SU-DHL-6 (cell line): ENCODE results near the gene ADM2.
"Not testable (repeated sequence)": the region's sequence is repeated elsewhere in the genome, so short reads cannot be mapped to it uniquely, and the experiment has no call there.

Experiments
- H2AFZ ChIP-seq: fragments of 200-600 bp; sonication (generic); 2 replicates; pipeline ENCODE4 v1.6.1; 2014; ENCODE audit warnings: low read depth, mild to moderate bottlenecking, moderate library complexity, mixed read lengths, antibody characterized with exemption, low read length; ENCODE audit not compliant: severe bottlenecking
- H3F3A ChIP-seq: fragments of 200-600 bp; shearing (Covaris generic); 2 replicates; pipeline ENCODE4 v1.6.0; 2016; ENCODE audit warnings: antibody characterized with exemption, mild to moderate bottlenecking; ENCODE audit not compliant: insufficient read depth
- H3K27ac ChIP-seq: fragments of 200-600 bp; sonication (generic); 2 replicates; pipeline ENCODE4 v1.5.1; 2016; ENCODE audit warnings: low read depth, mild to moderate bottlenecking, low read length, moderate library complexity, mixed read lengths
- H3K27me3 ChIP-seq: fragments of 200-600 bp; sonication (generic), shearing (Covaris generic); 2 replicates; pipeline ENCODE4 v1.6.0; 2014; ENCODE audit warnings: mild to moderate bottlenecking, low read length
- H3K36me3 ChIP-seq: fragments of 200-600 bp; sonication (generic); 2 replicates; pipeline ENCODE4 v1.6.1; 2014; ENCODE audit warnings: mild to moderate bottlenecking, low read length, mixed read lengths
- H3K4me2 ChIP-seq: fragments of 300-600, 200-600 bp; shearing (Covaris generic), sonication (generic); 2 replicates; pipeline ENCODE4 v1.6.0; 2014; ENCODE audit warnings: low read length, low read depth, mild to moderate bottlenecking; ENCODE audit not compliant: poor library complexity, severe bottlenecking
- H3K4me3 ChIP-seq: fragments of 200-600 bp; sonication (generic); 2 replicates; pipeline ENCODE4 v1.5.1; 2014; ENCODE audit warnings: antibody characterized with exemption, low read length, mild to moderate bottlenecking, mixed read lengths; ENCODE audit not compliant: insufficient read depth, poor library complexity, severe bottlenecking
- H3K79me2 ChIP-seq: fragments of 200-600 bp; sonication (generic); 2 replicates; pipeline ENCODE4 v1.6.1; 2014; ENCODE audit warnings: mild to moderate bottlenecking, low read length, moderate library complexity; ENCODE audit not compliant: insufficient read depth
- H3K9ac ChIP-seq: fragments of 200-600 bp; sonication (generic); 2 replicates; pipeline ENCODE4 v1.7.0; 2014; ENCODE audit warnings: mild to moderate bottlenecking, low read length
- H3K9me2 ChIP-seq: fragments of 200-600 bp; sonication (generic); replicated peaks from 2 replicates; pipeline ENCODE4 v1.6.1; 2014; ENCODE audit warnings: low read length; ENCODE audit not compliant: insufficient read depth
- H3K9me3 ChIP-seq: fragments of 200-600 bp; sonication (generic); 2 replicates; pipeline ENCODE4 v1.6.1; 2014; ENCODE audit warnings: low read length, mixed read lengths; ENCODE audit not compliant: insufficient read depth
- H4K20me1 ChIP-seq: fragments of 200-600 bp; sonication (generic); 2 replicates; pipeline ENCODE4 v1.6.1; 2014; ENCODE audit warnings: low read depth, mild to moderate bottlenecking, antibody characterized with exemption, low read length, moderate library complexity, mixed read lengths
- EZH2phosphoT487 ChIP-seq: fragments of 200-600 bp; sonication (generic), shearing (Covaris generic); conservative IDR thresholded peaks from 2 replicates; pipeline ENCODE4 v1.6.1; 2018; ENCODE audit warnings: mild to moderate bottlenecking, antibody characterized with exemption, low read length, moderate library complexity, mixed read lengths
- TF ChIP-seq, protein P1 (sequence below): fragments of 200-600 bp; sonication (generic); IDR thresholded peaks from one replicate; pipeline ENCODE4 v1.5.1; 2017; ENCODE audit warnings: antibody characterized with exemption, mild to moderate bottlenecking, low read length, moderate library complexity; ENCODE audit not compliant: insufficient read depth, poor library complexity, severe bottlenecking

The ADM2 gene

DNA sequence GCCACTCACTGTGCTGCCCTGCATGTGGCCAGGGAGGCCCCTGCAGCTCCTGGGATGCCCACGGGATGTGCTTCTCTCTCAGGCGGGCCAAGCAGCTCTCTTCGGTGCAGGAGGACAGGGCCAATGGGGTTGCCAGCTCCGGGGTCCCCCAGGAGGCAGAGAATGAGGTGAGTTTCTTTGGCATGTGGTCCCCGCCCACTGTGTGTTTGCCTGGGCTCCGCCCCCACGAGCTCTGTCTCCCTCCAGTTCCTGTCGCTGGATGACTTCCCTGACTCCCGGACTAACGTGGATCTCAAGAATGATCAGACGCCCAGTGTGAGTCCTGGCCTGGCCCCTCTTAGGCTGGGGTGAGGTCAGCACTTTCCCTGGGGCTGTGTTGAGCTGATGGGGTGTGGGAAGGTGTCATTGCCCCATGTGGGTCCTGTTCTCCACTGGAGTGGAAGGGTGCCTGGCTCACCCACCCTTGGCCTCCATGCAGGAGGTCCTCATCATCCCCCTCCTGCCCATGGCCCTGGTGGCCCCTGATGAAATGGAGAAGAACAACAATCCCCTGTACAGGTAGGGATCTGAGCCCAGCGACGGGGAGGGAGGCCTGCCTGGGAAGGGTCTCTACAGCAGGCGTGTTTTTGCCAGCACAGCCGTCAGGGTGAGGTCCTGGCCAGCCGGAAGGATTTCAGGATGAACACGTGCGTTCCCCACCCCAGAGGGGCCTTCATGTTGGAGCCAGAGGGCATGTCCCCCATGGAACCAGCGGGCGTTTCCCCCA lies 36.3 kb downstream of the ADM2 start:
- peaks cover 3% of the 10 kb centered on the region; the same call in 1 of the 2 replicates for H3K36me3 ChIP-seq
- no peaks in the 10 kb centered on the region for H4K20me1 ChIP-seq
- H3K4me2 ChIP-seq: no peak overlapping the region
- H3K79me2 ChIP-seq: peaks cover 38% of the 10 kb centered on the region
- H3F3A ChIP-seq: no peaks in the 10 kb centered on the region
- no peak overlapping the region for H3K27ac ChIP-seq
- H3K27me3 ChIP-seq: no peaks in the 10 kb centered on the region
- TF ChIP-seq, protein P1, sequence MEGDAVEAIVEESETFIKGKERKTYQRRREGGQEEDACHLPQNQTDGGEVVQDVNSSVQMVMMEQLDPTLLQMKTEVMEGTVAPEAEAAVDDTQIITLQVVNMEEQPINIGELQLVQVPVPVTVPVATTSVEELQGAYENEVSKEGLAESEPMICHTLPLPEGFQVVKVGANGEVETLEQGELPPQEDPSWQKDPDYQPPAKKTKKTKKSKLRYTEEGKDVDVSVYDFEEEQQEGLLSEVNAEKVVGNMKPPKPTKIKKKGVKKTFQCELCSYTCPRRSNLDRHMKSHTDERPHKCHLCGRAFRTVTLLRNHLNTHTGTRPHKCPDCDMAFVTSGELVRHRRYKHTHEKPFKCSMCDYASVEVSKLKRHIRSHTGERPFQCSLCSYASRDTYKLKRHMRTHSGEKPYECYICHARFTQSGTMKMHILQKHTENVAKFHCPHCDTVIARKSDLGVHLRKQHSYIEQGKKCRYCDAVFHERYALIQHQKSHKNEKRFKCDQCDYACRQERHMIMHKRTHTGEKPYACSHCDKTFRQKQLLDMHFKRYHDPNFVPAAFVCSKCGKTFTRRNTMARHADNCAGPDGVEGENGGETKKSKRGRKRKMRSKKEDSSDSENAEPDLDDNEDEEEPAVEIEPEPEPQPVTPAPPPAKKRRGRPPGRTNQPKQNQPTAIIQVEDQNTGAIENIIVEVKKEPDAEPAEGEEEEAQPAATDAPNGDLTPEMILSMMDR: no peak
- no peak for TF ChIP-seq EZH2phosphoT487
- no peaks in the 10 kb centered on the region for H3K9me3 ChIP-seq
- no peak overlapping the region for H3K9ac ChIP-seq
- no peaks in the 10 kb centered on the region for H3K9me2 ChIP-seq
- no peak overlapping the region for H3K4me3 ChIP-seq
- no peak overlapping the region for H2AFZ ChIP-seq

DNA sequence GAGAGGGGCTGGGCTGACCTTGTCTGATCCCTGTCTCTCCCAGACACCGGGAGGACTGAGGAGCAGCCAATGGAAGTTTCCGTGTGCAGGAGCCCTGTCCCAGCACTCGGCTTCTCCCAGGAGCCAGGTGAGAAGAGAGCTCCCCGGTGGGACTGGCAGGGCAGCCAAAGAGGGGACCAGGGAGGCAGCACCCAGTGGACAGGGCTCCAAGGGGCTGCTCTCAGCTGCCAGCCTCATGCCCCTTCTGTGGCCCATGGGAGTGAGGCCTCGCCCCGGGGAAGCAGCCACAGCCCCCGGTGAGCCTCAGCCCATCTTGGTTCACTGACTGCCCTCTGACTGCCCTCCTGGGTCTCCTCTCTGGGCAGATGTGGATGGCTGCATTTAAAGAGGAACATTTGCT lies 37.3 kb downstream of the ADM2 start:
- no peaks in the 10 kb centered on the region for H3F3A ChIP-seq
- no peak overlapping the region for H3K4me3 ChIP-seq
- no peak overlapping the region for H3K27ac ChIP-seq
- peaks cover 28% of the 10 kb centered on the region for H3K79me2 ChIP-seq
- no peak overlapping the region for H2AFZ ChIP-seq
- H4K20me1 ChIP-seq: no peaks in the 10 kb centered on the region
- H3K4me2 ChIP-seq: no peak overlapping the region
- TF ChIP-seq, protein P1: no peak
- no peak for TF ChIP-seq EZH2phosphoT487
- no peaks in the 10 kb centered on the region for H3K9me2 ChIP-seq
- H3K27me3 ChIP-seq: no peaks in the 10 kb centered on the region
- no peak overlapping the region for H3K9ac ChIP-seq
- no peaks in the 10 kb centered on the region for H3K9me3 ChIP-seq
- H3K36me3 ChIP-seq: no peaks in the 10 kb centered on the region

DNA sequence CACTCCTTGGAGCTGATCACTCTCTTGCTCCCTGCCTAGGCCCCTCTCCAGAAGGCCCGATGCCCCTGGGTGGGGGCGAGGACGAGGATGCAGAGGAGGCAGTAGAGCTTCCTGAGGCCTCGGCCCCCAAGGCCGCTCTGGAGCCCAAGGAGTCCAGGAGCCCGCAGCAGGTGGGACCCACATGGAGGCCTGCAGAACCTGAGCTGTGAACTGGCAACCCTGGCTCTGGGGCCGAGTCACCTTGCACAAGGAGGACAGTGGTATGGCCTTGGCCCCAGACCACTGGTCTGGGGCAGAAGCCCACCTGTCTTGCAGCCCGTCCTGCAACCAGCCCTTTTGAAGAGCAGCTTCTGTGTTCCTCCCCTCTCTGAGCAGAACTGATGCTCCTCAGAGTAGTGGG lies 37.8 kb downstream of the ADM2 start:
- Histone ChIP-seq H3K9me2 (no peaks in the 10 kb centered on the region), H3K4me3 (no peak overlapping the region), H3K4me2 (no peak overlapping the region), H3K9ac (no peak overlapping the region), H3K9me3 (no peaks in the 10 kb centered on the region), H3K36me3 (no peaks in the 10 kb centered on the region), H4K20me1 (no peaks in the 10 kb centered on the region), H3F3A (no peaks in the 10 kb centered on the region), H3K27ac (no peak overlapping the region), H3K79me2 (peaks cover 25% of the 10 kb centered on the region), H2AFZ (no peak overlapping the region), H3K27me3 (no peaks in the 10 kb centered on the region)
- TF ChIP-seq EZH2phosphoT487: no peak
- TF ChIP-seq, protein P1: no peak

DNA sequence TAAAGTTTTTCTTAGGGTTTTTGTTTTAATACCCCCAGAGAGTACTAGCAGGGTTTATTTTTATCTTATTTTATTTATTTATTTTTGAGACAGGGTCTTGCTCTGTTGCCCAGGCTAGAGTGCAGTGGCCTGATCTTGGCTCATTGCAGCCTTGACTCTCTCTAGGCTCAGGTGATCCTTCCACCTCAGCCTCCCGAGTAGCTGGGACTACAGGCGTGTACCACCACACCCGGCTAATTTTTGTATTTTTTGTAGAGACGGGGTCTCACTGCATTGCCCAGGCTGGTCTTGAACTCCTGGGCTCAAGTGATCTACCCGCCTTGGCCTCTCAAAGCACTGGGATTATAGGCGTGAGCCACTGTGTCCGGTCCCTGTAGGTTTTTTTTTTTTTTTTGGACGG lies 38.8 kb downstream of the ADM2 start:
- not testable (repeated sequence) for H2AFZ ChIP-seq, H3F3A ChIP-seq, H3K36me3 ChIP-seq, H3K4me2 ChIP-seq, H3K27ac ChIP-seq, H3K9me2 ChIP-seq, H3K27me3 ChIP-seq, H3K9ac ChIP-seq, H4K20me1 ChIP-seq, H3K4me3 ChIP-seq, H3K9me3 ChIP-seq
- H3K79me2 ChIP-seq: peaks cover 23% of the 10 kb centered on the region
